PC-3 (cell line): Measurements from ENCODE around the gene COL4A1.

ENCODE experiments used
- EZH2 ChIP-seq: fragments of 300-600 bp; sonication (generic); IDR thresholded peaks from one replicate; pipeline ENCODE4 v1.6.1; 2017; ENCODE audit warnings: antibody characterized with exemption, mild to moderate bottlenecking, low read length; ENCODE audit not compliant: unreplicated experiment
- EZH2phosphoT487 ChIP-seq: fragments of 300-600 bp; sonication (generic); IDR thresholded peaks from 2 replicates; pipeline ENCODE4 v1.6.1; 2018; ENCODE audit warnings: mild to moderate bottlenecking, antibody characterized with exemption, low read length, borderline replicate concordance
- TF ChIP-seq, protein P1 (sequence below): fragments of 300-600 bp; sonication (generic); conservative IDR thresholded peaks from 2 replicates; pipeline ENCODE4 v1.5.1; 2017; ENCODE audit warnings: antibody characterized with exemption, low read depth, mild to moderate bottlenecking, low read length

DNA sequence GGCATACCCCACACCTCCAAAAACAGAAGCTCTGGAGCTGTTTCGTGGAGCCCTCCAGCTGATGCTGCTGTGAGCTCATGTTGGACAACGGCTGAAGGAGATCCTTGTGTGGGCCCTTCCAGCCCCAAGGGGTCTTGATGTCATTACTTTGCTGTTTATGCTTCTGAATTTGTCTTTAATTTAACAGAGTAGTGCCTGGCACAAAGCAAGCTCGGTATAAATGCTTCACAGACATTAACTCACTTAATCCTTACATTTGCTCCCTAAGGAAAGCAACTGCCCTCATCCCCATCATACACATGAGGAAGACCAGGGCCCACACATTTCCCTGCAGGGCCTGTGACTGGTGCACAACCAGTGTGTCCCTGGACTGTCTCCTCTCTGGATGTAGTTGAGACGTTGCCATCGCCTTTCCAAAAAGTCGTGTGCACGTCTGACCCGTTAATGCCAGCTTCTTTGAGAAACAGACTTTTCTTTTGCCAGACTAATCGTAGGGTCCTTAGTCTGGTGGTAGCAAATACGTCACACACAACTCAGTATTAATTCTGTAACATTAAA, 7.6 kb downstream of the COL4A1 start:
- TF ChIP-seq, protein P1, sequence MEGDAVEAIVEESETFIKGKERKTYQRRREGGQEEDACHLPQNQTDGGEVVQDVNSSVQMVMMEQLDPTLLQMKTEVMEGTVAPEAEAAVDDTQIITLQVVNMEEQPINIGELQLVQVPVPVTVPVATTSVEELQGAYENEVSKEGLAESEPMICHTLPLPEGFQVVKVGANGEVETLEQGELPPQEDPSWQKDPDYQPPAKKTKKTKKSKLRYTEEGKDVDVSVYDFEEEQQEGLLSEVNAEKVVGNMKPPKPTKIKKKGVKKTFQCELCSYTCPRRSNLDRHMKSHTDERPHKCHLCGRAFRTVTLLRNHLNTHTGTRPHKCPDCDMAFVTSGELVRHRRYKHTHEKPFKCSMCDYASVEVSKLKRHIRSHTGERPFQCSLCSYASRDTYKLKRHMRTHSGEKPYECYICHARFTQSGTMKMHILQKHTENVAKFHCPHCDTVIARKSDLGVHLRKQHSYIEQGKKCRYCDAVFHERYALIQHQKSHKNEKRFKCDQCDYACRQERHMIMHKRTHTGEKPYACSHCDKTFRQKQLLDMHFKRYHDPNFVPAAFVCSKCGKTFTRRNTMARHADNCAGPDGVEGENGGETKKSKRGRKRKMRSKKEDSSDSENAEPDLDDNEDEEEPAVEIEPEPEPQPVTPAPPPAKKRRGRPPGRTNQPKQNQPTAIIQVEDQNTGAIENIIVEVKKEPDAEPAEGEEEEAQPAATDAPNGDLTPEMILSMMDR: no peak
- no peak for TF ChIP-seq EZH2
- TF ChIP-seq EZH2phosphoT487: no peak
